Right lobe of liver (tissue), 6 donors: ENCODE results near the gene CCDC92. TPM values are rescaled to one million over a fixed set of nuclear protein-coding genes. Genes with fewer than 3 reads are reported as not detected.

Experiments
- ATAC-seq, 4 donors: fragments of 200-7000 bp; cut with Tn5 transposase; one replicate each; pipeline ENCODE4 v1.9.1; 2020; ENCODE audit warnings: mild to moderate bottlenecking in 4 of 4, moderate library complexity in 4 of 4
- DNase-seq, 3 donors: peaks; one replicate each; pipeline ENCODE4 v3.0.0-alpha.2; 2020
- H3K27ac ChIP-seq, 3 donors: fragments of 200-600 bp; one replicate each; pipeline ENCODE4 v1.8.0; 2022
- H3K27me3 ChIP-seq, 2 donors: fragments of 200-600 bp; one replicate each; pipeline ENCODE4 v1.8.0; 2022
- H3K36me3 ChIP-seq, 4 donors: fragments of 200-600 bp; sonication (generic) in 1 of 4; one replicate each; pipeline versions ENCODE4 v1.5.1 to v1.8.0; 2017 to 2022; ENCODE audit warnings: control low read depth in 1 of 4
- H3K4me1 ChIP-seq, 4 donors: fragments of 200-600 bp; sonication (generic) in 1 of 4; one replicate each; pipeline versions ENCODE4 v1.5.1 to v1.8.0; 2017 to 2022; ENCODE audit warnings: control low read depth in 1 of 4
- H3K4me3 ChIP-seq, 3 donors: fragments of 200-600 bp; one replicate each; pipeline ENCODE4 v1.8.0; 2022
- H3K9me3 ChIP-seq, 4 donors: fragments of 200-600 bp; sonication (generic) in 1 of 4; one replicate each; pipeline versions ENCODE4 v1.5.1 to v1.8.0; 2017 to 2022; ENCODE audit warnings: control low read depth in 1 of 4
- POLR2A ChIP-seq: fragments of 450-650 bp; IDR thresholded peaks from one replicate; pipeline ENCODE4 v1.6.1; 2017; ENCODE audit warnings: antibody characterized with exemption, mild to moderate bottlenecking
- WGBS: methylation state at CpG from one replicate; pipeline ENCODE4 v1.1.6; 2018; ENCODE audit warnings: low coverage, low lambda C conversion rate; ENCODE audit not compliant: insufficient coverage; ENCODE audit errors: missing lambda C conversion rate; 5-methylcytosine and 5-hydroxymethylcytosine counted together
- intact Hi-C, 2 donors: fragments of 100-400 bp; cut with DNase I; formaldehyde crosslinking; loops; one replicate each; pipeline versions ENCODE4 v1.11.2 to v1.14.1; 2022
- total RNA-seq, 6 experiments: library from RNA; depleted of rRNA in 2 of 6; stranded (reverse); fragments of >200 nt in 2 of 6; fragmentation: NEBNext Ultra II Directional in 3 of 6; extraction: Animal tissue kit (Norgen Biotek cat#: 25700) in 3 of 6; gene quantifications; one replicate each; pipeline versions ENCODE4 v1.1.0 to v1.2.4, GENCODE V29; 2016 to 2023
- TF ChIP-seq, protein P1 (sequence below), 4 donors: fragments of 200-600 bp in 3 of 4; fragments of 450-650 bp in 1 of 4; IDR thresholded peaks; one replicate each; pipeline versions ENCODE4 v1.5.1 to v1.8.0; 2016 to 2022; ENCODE audit warnings: antibody characterized with exemption in 4 of 4, mild to moderate bottlenecking in 2 of 4
- donor health status: DM: no; HTN: yes; CAD: no.
- donor health status: DM: no; HTN: no; CAD: no.
- donor health status: DM: no; HTN: no; CAD: no.
- donor health status: DM: no; HTN: yes; CAD: no.
- donor health status: DM: no; HTN: yes; CAD: no.

The CCDC92 gene
- total RNA-seq, 6 experiments from 2014 or later = 12.5 to 17.5 (median 16.1) TPM

DNA sequence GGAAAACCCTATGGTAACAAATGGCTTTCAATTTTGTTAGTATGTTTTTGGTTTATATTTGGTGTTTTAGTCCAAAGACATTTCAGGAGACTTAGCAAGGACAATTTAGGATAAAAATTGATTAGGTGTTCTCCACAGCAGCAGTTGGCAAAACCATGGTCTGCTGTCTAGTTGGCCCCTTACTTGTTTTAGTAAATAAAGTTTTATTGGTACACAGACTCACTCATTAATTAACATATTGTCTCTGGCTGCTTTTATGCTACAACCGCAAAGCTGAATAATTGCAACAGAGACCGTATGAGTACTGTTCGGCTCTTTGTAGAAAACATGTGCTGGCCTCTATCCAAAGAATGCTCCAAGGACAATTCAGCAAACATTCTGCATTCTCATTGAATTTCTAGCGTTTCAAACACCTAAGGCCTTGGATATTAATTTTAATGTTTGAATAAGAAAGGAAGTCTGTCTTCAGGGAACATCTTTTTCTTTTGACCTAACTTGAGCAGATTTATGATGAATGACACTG is 77.7 kb downstream of the CCDC92 start:
- TF ChIP-seq, protein P1, sequence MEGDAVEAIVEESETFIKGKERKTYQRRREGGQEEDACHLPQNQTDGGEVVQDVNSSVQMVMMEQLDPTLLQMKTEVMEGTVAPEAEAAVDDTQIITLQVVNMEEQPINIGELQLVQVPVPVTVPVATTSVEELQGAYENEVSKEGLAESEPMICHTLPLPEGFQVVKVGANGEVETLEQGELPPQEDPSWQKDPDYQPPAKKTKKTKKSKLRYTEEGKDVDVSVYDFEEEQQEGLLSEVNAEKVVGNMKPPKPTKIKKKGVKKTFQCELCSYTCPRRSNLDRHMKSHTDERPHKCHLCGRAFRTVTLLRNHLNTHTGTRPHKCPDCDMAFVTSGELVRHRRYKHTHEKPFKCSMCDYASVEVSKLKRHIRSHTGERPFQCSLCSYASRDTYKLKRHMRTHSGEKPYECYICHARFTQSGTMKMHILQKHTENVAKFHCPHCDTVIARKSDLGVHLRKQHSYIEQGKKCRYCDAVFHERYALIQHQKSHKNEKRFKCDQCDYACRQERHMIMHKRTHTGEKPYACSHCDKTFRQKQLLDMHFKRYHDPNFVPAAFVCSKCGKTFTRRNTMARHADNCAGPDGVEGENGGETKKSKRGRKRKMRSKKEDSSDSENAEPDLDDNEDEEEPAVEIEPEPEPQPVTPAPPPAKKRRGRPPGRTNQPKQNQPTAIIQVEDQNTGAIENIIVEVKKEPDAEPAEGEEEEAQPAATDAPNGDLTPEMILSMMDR (IDR thresholded peaks at IDR 0.05) = no peak
- no peak for TF ChIP-seq POLR2A
- DNase-seq = no peak
- Histone ChIP-seq H3K27ac (no peak overlapping the region), H3K4me1 (no peaks in the 10 kb centered on the region), H3K4me3 (no peak overlapping the region), H3K36me3 (no peaks in the 10 kb centered on the region), H3K27me3 (no peaks in the 10 kb centered on the region), H3K9me3 (no peaks in the 10 kb centered on the region)
- no peak for ATAC-seq
- intact Hi-C loops = no loop called here
- WGBS = 74% methylated on average over 4 of the region's 4 CpGs

DNA sequence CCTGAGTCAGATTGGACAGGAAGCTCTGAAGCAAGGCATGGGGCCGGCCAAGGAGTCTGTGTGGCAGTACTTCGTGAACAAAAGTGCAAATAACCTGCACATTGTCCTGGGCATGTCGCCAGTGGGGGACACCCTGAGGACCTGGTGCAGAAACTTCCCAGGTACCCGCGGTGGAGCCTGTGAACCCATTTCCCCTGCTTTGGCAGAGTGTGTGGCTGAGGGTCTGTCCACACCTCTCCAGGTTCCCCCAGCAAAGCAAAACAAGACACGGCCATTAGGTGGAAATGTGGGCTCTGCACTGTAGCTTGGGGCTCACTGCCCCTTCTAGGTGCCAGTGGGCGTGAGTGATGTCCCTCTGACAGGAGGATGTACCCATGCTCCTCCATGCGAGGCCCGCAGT is 79.4 kb downstream of the CCDC92 start:
- Histone ChIP-seq H3K4me1 (no peaks in the 10 kb centered on the region), H3K9me3 (no peaks in the 10 kb centered on the region), H3K27ac (no peak overlapping the region), H3K27me3 (no peaks in the 10 kb centered on the region), H3K36me3 (no peaks in the 10 kb centered on the region), H3K4me3 (no peak overlapping the region)
- ATAC-seq = no peak
- no peak for DNase-seq
- intact Hi-C loops = no loop called here
- WGBS = 59% methylated on average over 3 of the region's 9 CpGs
- no peak for TF ChIP-seq POLR2A
- TF ChIP-seq, protein P1 (IDR thresholded peaks at IDR 0.05) = no peak

DNA sequence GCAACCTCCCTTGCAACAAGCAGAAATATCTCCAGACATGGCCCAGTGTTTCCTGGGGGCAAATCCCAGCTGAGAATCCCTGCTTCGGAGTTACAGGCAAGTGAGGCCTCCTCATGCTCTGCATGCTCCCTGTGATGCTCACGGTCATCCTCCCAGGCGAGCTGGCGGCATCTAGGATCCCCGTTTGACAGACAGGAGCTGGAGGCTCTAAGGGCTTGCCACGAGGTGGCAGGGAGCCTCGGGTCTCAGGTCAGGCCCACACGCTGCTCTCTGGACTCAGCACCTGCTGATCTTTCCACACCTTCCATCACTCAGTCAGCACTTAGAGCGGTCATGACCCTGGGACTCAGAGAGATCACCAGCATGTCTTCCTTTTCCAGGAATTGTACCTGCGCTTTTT is 79.8 kb downstream of the CCDC92 start:
- H3K27ac ChIP-seq = no peak overlapping the region
- ATAC-seq = no peak
- no peaks in the 10 kb centered on the region for H3K9me3 ChIP-seq
- DNase-seq = no peak
- no peaks in the 10 kb centered on the region for H3K4me1 ChIP-seq
- no peaks in the 10 kb centered on the region for H3K27me3 ChIP-seq
- intact Hi-C loops = no loop called here
- H3K4me3 ChIP-seq = no peak overlapping the region
- WGBS = 47% methylated on average over 2 of the region's 10 CpGs
- no peaks in the 10 kb centered on the region for H3K36me3 ChIP-seq
- TF ChIP-seq, protein P1 (IDR thresholded peaks at IDR 0.05) = no peak
- TF ChIP-seq POLR2A = no peak

DNA sequence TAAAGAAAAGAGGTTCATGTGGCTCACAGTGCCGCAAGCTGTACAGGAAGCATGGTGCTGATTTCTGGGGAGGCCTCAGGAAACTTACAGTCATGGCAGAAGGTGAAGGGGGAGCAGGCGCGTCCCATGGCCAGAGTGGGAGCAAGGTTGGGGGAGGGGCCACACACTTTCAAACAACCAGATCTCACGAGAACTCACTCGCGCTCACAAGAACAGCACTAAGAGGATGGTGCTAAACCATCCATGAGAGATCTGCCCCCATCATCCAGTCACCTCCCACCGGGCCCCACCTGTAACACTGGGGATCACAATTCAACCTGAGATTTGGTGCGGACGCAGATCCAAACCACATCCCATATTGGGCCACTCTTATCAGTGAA is 80.5 kb downstream of the CCDC92 start:
- TF ChIP-seq, protein P1 (IDR thresholded peaks at IDR 0.05) = no peak
- TF ChIP-seq POLR2A = no peak
- Histone ChIP-seq H3K4me3 (no peak overlapping the region), H3K27me3 (no peaks in the 10 kb centered on the region), H3K9me3 (no peaks in the 10 kb centered on the region), H3K4me1 (no peaks in the 10 kb centered on the region), H3K27ac (no peak overlapping the region), H3K36me3 (no peaks in the 10 kb centered on the region)
- intact Hi-C loops = no loop called here
- WGBS = 90% methylated on average over 3 of the region's 9 CpGs
- DNase-seq = no peak
- no peak for ATAC-seq
